Activated CD8-positive, alpha-beta T cell treated with anti-CD3 and anti-CD28 coated beads for 36 hours (primary cell): Measurements from ENCODE around the gene OR1I1. TPM values are rescaled to one million over a fixed set of nuclear protein-coding genes. Genes with fewer than 3 reads are reported as not detected.
A peak's percentile ranks its signal among the peaks of the same experiment; 100 is the strongest.

Experiments
- ATAC-seq: fragments of 200-7000 bp; cut with Tn5 transposase; one replicate; pipeline ENCODE4 v1.10.0; 2021; ENCODE audit warnings: mild to moderate bottlenecking, moderate library complexity
- CTCF ChIA-PET: fragments of 350-600 bp; sonication (Branson Sonifier 250); formaldehyde crosslinking; loops from one replicate; lab custom pipeline; 2021; ENCODE audit warnings: antibody characterized with exemption; lab: Charles Lee
- POLR2A ChIA-PET: fragments of 350-600 bp; sonication (Branson Sonifier 250); formaldehyde crosslinking; loops from one replicate; lab custom pipeline; 2021; ENCODE audit warnings: antibody characterized with exemption; lab: Charles Lee
- DNase-seq: peaks from one replicate; pipeline ENCODE4 v3.0.0-alpha.2; 2020
- H3K27ac Mint-ChIP-seq: one replicate; pipeline ENCODE4 v1.8.0; 2021; ENCODE audit warnings: mild to moderate bottlenecking, mixed read lengths
- H3K27me3 Mint-ChIP-seq: one replicate; pipeline ENCODE4 v1.8.0; 2021; ENCODE audit warnings: mixed read lengths
- H3K36me3 Mint-ChIP-seq: one replicate; pipeline ENCODE4 v1.8.0; 2021; ENCODE audit warnings: low read depth, mixed read lengths
- H3K4me1 Mint-ChIP-seq: one replicate; pipeline ENCODE4 v1.8.0; 2021; ENCODE audit warnings: low read depth, mixed read lengths
- H3K4me3 Mint-ChIP-seq: one replicate; pipeline ENCODE4 v1.8.0; 2021; ENCODE audit warnings: mild to moderate bottlenecking, moderate library complexity, mixed read lengths
- H3K9me3 Mint-ChIP-seq: one replicate; pipeline ENCODE4 v1.8.0; 2021; ENCODE audit warnings: mixed read lengths
- CTCF ChIP-seq: fragments of 200-600 bp; IDR thresholded peaks from one replicate; pipeline ENCODE4 v1.8.0; 2022; ENCODE audit warnings: antibody characterized with exemption, mild to moderate bottlenecking
- intact Hi-C: fragments of 100-400 bp; cut with micrococcal nuclease; formaldehyde crosslinking; loops from one replicate; pipeline ENCODE4 v1.10.0; 2022
- total RNA-seq, 2 experiments: library from RNA; stranded (reverse); gene quantifications; one replicate each; pipeline ENCODE4 v1.2.3, GENCODE V29; 2021

Gene OR1I1
- total RNA-seq, 2 experiments from 2014 or later: not detected

GRCh38 chr19:15110418-15110815 lies 28.4 kb downstream of the OR1I1 start:
- intact Hi-C loops: no loop called here
- Mint-ChIP-seq H3K9me3 (no peaks in the 10 kb centered on the region), H3K27me3 (peaks cover 8% of the 10 kb centered on the region), H3K4me3 (no peak overlapping the region), H3K27ac (no peak overlapping the region), H3K36me3 (peaks cover 11% of the 10 kb centered on the region), H3K4me1 (peaks cover 13% of the 10 kb centered on the region)
- DNase-seq: no peak
- ATAC-seq: no peak
- ChIA-PET CTCF (interaction anchor here (0.8 to 2.5 kb wide), 4 partner anchors 9 to 11 kb away, joined by 3 to 8 read pairs (median 5); no protein-coding TSS in a partner anchor), POLR2A (interaction anchor here (6.8 kb wide), 1 partner anchor 14 kb away, joined by 48 read pairs; a partner anchor contains a TSS)
- TF ChIP-seq CTCF: no peak

- intact Hi-C loops: no loop called here
These were observed 29.7 kb downstream of the OR1I1 start for GRCh38 chr19:15111758-15112157.

DNA sequence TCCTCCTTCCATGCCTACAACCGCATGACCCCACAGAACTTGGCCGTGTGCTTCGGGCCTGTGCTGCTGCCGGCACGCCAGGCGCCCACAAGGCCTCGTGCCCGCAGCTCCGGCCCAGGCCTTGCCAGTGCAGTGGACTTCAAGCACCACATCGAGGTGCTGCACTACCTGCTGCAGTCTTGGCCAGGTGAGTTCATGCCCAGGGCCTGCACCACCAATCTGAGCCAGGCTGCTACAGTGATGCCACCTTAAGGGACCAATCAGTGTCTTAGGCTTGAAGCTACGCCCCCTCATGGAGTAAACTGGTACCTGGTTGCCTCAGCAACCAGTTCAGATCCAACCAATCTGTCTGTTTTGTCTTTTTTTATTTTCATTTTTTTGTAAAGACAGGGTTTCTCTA lies 30.4 kb downstream of the OR1I1 start:
- intact Hi-C loops: no loop called here
- H3K4me1 Mint-ChIP-seq: peaks cover 9% of the 10 kb centered on the region
- ChIA-PET CTCF (interaction anchor here (0.7 to 2.8 kb wide), 5 partner anchors 11 to 42 kb away, joined by 3 to 9 read pairs (median 3); no protein-coding TSS in a partner anchor), POLR2A (interaction anchor here (0.7 to 6.8 kb wide), 2 partner anchors 12 to 267 kb away, joined by 3 to 48 read pairs; partner anchors contain the start of gene AKAP8)
- no peak for TF ChIP-seq CTCF
- DNase-seq (no peak), ATAC-seq (no peak)
- H3K4me3 Mint-ChIP-seq: no peak overlapping the region
- peaks cover 2% of the 10 kb centered on the region for H3K27me3 Mint-ChIP-seq
- no peaks in the 10 kb centered on the region for H3K9me3 Mint-ChIP-seq
- H3K27ac Mint-ChIP-seq: peak overlapping the region; percentile 55
- peaks cover 11% of the 10 kb centered on the region for H3K36me3 Mint-ChIP-seq

More at GRCh38 chr19:15111758-15112157, 29.7 kb downstream of the OR1I1 start:
- Mint-ChIP-seq H3K27me3 (peaks cover 2% of the 10 kb centered on the region), H3K9me3 (no peaks in the 10 kb centered on the region), H3K4me1 (peaks cover 12% of the 10 kb centered on the region), H3K27ac (peak overlapping the region; percentile 55), H3K4me3 (no peak overlapping the region), H3K36me3 (peaks cover 11% of the 10 kb centered on the region)
- TF ChIP-seq CTCF: no peak
- ChIA-PET POLR2A (interaction anchor here (6.8 kb wide), 1 partner anchor 13 kb away, joined by 48 read pairs; a partner anchor contains a TSS), CTCF (interaction anchor here (1.2 to 2.8 kb wide), 3 partner anchors 9 to 12 kb away, joined by 3 to 9 read pairs (median 8); no protein-coding TSS in a partner anchor)
- ATAC-seq: no peak
- no peak for DNase-seq

DNA sequence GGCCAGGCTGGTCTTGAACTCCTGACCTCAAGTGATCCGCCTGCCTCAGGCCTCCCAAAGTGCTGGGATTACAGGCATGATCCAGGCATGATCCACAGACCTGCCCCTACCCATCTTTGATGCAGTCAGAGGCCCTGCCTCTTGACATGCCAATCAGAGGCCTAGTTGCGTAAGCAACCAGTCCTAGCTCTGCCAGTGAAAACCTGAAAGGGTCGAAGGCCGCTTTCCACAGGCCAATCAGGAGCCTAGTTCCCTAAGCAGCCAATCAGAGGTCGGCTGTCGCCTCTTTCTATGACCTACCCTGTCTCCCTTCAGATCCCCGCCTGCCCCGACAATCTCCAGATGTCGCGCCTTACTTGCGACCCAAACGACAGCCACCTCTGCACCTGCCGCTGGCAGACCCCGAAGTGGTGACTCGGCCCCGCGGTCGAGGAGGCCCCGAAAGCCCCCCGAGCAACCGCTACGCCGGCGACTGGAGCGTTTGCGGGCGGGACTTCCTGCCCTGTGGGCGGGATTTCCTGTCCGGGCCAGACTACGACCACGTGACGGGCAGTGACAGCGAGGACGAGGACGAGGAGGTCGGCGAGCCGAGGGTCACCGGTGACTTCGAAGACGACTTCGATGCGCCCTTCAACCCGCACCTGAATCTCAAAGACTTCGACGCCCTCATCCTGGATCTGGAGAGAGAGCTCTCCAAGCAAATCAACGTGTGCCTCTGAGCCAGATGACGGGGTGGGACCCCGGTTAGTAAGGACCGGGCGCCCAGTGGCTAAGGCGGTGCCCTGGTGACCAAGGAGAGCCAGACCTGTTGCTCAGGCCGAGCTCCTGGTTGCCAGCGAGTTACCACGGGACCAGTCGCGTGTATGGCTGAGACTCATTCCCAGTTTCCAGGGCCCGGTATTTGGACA lies 31.5 kb downstream of the OR1I1 start:
- H3K36me3 Mint-ChIP-seq: peaks cover 14% of the 10 kb centered on the region
- no peak overlapping the region for H3K4me3 Mint-ChIP-seq
- H3K4me1 Mint-ChIP-seq: no peaks in the 10 kb centered on the region
- CTCF ChIA-PET: interaction anchor here (0.7 to 2.8 kb wide), 4 partner anchors 11 to 41 kb away, joined by 3 to 9 read pairs (median 3); no protein-coding TSS in a partner anchor
- POLR2A ChIA-PET: interaction anchor here (6.8 kb wide), 1 partner anchor 11 kb away, joined by 48 read pairs; a partner anchor contains a TSS
- TF ChIP-seq CTCF: no peak
- ATAC-seq (peak; percentile 18), DNase-seq (no peak)
- no peak overlapping the region for H3K27ac Mint-ChIP-seq
- H3K27me3 Mint-ChIP-seq: no peaks in the 10 kb centered on the region
- H3K9me3 Mint-ChIP-seq: no peaks in the 10 kb centered on the region
- intact Hi-C loops: no loop called here
